Left colon (tissue), 2 donors: ENCODE results near the gene DEFB121. TPM values are rescaled to one million over a fixed set of nuclear protein-coding genes. Genes with fewer than 3 reads are reported as not detected.
"Not testable (repeated sequence)": the region's sequence is repeated elsewhere in the genome, so short reads cannot be mapped to it uniquely, and the experiment has no call there.

Experiments
- ATAC-seq: fragments of 200-7000 bp; cut with Tn5 transposase; one replicate; pipeline ENCODE4 v1.9.1; 2020; ENCODE audit warnings: mild to moderate bottlenecking, moderate library complexity
- DNase-seq, 2 donors: peaks; one replicate each; pipeline ENCODE4 v3.0.0-alpha.2; 2020
- intact Hi-C, 2 donors: fragments of 100-400 bp; cut with DNase I in 1 of 2; cut with micrococcal nuclease in 1 of 2; formaldehyde crosslinking; loops; one replicate each; pipeline versions ENCODE4 v1.11.2 to v1.14.0; 2022; cut with DNase I, micrococcal nuclease
- total RNA-seq, 2 donors: library from RNA; stranded (reverse); fragmentation: NEBNext Ultra II Directional; extraction: Animal tissue kit (Norgen Biotek cat#: 25700); gene quantifications; one replicate each; pipeline ENCODE4 v1.2.1, GENCODE V29; 2021
- donor health status: DM: no; HTN: no; CAD: no.
- donor health status: DM: yes; HTN: yes; CAD: no.

The DEFB121 gene
- total RNA-seq, 2 donors from 2014 or later = not detected

GRCh38 chr20:31374346-31374745 lies 31.7 kb downstream of the DEFB121 start:
- ATAC-seq = no peak
- intact Hi-C loops = no loop called here
- DNase-seq = no peak

DNA sequence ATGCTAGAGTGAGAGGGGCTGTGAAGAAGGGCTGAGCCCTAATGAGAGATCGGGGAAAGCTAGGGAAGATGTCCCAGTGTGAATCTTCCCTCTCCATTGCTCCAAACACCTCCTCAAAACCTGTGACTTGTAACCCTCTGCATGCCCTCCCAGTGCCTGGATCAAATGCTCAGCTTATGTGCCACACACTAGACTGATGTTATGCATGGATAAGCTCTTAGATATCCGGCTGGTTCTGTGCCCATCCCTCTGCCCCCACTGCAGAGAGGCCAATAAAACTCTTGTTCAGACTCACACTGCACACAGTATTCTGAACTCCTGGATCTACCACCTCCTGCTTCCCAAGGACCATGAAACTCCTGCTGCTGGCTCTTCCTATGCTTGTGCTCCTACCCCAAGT lies 37.7 kb downstream of the DEFB121 start, which contains the start of gene DEFB118:
Gene DEFB118, plus strand, starts transcription at position 301 of the 400 bp plus-strand sequence. Its CDS starts 50 bp downstream, at position 351.
- intact Hi-C loops = no loop called here
- DNase-seq (no peak), ATAC-seq (no peak)

DNA sequence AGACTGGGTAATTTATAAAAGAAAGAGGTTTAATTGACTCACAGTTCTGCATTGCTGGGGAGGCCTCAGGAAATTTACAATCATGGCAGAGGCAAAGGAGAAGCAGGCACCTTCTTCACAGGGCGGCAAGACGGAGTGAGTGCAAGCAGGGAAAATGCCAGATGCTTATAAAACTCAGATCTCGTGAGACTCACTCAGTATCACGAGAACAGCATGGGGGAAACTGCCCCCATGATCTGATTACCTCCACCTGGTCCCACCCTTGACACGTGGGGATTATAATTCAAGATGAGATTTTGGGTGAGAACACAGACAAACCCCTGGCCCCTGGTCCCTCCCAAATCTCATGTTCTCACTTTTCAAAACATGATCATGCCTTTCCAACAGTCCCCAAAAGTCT lies 41.7 kb downstream of the DEFB121 start:
- ATAC-seq, intact Hi-C loops, DNase-seq: not testable (repeated sequence)

- DNase-seq (no peak), ATAC-seq (no peak)
- intact Hi-C loops = no loop called here
Measured at GRCh38 chr20:31363295-31363694, 42.7 kb downstream of the DEFB121 start.

DNA sequence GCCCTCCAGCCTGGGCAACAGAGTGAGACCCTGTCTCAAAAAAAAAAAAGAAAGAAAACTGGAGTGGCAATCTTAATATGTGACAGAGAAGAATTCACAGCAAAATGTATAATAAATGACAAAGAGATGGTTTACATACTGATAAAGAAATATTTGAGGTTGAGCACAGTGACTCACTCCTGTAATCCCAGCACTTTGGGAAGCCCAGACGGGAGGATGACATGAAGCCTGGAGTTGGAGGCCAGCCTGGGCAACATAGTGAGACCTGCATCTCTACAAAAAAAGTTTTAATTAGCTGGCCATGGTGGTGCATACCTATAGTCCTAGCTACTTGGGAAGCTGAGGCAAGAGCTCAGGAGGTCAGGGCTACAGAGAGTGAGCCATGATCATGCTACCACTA lies 50.0 kb downstream of the DEFB121 start:
- ATAC-seq (no peak), DNase-seq (no peak)
- intact Hi-C loops = no loop called here

Other genes with a start within 250 kb of the DEFB121 start
- not detected for gene DEFB115, start 148.6 kb downstream of the DEFB121 start, total RNA-seq
- gene DEFB116, start 97.6 kb downstream of the DEFB121 start, total RNA-seq = not detected
- gene DEFB118, start 37.6 kb downstream of the DEFB121 start, total RNA-seq = not detected
- not detected for gene DEFB119, start 15.6 kb downstream of the DEFB121 start, total RNA-seq
- gene DEFB123, start 34.4 kb upstream of the DEFB121 start, total RNA-seq = not detected
- not detected for gene DEFB124, start 68.9 kb upstream of the DEFB121 start, total RNA-seq
- gene REM1, start 69.1 kb upstream of the DEFB121 start, total RNA-seq = under 1 TPM; 0.27 to 0.81 TPM
- 100 to 1,000 TPM; 122 to 135 TPM for gene HM13, start 108.2 kb upstream of the DEFB121 start, total RNA-seq
- 100 to 1,000 TPM; 298 to 363 TPM for gene ID1, start 199.1 kb upstream of the DEFB121 start, total RNA-seq
- under 1 TPM in 1 of 2 donors, not detected in 1; 0.67 TPM for gene COX4I2, start 231.7 kb upstream of the DEFB121 start, total RNA-seq